ENCODE measurements around the gene BNIP3. TPM values are rescaled to one million over a fixed set of nuclear protein-coding genes. Genes with fewer than 3 reads are reported as not detected.
A peak's percentile ranks its signal among the peaks of the same experiment; 100 is the strongest.

Gene BNIP3, protein sequence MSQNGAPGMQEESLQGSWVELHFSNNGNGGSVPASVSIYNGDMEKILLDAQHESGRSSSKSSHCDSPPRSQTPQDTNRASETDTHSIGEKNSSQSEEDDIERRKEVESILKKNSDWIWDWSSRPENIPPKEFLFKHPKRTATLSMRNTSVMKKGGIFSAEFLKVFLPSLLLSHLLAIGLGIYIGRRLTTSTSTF
- total RNA-seq = 89.3 TPM

- peak; percentile 98 for DNase-seq
These were observed at the start of gene BNIP3 for GRCh38 chr10:131981429-131982184. BNIP3 (minus strand) TSS chr10:131981923; CDS start chr10:131981806, 117 bp downstream.

GRCh38 chr10:132030898-132031463 is 49.3 kb upstream of the BNIP3 start:
- DNase-seq = peak; percentile 25

- DNase-seq = no peak
These were observed 47.0 kb upstream of the BNIP3 start for GRCh38 chr10:132028706-132029105.

DNA sequence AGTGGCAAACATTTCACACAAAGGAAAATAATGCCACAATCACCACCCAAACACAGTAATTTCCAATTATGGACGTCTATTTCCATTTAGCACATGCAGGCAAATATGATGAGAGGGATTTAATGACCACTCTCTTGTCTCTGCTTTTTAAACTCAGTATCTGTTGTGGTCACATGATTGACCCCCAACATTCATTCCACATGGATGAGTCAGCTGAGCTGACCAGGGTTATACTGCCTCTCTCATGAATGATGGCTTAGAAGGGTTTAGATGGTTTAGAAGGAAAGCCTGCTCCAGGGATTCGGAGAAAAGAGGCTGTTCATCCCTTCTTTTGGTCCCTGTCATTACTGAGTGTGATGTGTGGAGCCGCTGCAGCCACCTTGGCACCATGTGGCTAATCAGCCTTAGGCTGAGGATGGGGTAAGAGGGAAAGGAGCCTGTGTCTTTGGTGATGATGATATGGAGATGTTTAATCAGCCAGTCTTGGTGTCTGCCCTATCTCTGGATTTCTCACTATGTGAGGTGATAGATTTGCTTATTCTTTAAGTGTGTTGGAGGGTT is 45.8 kb upstream of the BNIP3 start:
- no peak for DNase-seq

DNA sequence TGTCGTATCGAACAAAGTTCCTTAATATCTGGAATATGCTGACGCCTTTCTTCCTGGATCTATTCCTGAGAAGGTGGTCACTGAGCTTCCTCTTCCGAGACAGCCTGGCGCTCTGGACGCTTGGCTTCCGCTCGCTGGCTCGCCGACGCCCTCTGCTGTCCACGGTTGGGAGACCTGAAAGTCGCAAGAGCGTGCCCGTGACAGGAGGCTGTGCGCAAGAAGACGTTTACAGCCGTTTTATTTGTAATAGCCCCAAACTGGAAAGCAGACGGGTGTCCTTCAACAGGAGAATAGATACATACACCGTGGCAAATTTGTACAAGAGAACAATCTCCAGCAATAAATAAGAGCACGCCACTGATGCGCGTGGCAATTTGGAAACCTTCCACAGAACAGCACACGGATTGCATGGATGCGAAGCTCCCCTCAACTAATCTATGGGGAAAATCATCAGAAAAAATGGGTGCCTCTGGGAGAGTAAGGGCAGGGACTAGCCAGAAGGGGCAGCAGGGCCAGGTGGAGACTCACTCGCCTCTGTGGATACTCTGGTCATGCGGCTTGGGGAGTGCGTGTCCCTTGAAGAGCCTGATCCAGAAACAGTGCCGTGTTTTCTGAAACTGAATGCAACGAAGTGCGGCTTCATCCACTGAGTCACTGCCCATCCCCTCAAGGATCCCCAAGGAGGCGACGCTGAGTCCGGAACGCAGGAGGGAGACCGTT is 41.5 kb upstream of the BNIP3 start:
- peak; percentile 85 for DNase-seq

DNA sequence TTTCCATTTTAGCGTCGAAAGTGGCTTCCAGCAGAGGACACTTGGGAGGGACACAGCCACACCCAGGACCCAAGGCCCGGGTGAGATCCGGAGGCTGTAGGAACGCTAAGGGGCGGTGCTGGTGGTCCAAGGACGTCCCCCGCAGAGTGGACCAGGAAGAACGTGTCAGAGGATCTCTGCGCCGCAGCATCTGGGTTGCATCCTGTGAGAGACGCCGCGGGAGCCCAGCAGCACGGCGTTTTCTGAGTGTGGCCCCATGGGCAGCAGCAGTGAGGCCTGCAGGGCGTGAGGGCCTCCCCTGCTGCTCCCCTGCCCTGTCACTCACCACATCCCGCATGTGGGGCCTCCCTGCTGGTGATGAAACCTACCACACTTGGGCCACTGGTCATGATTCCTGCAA is 40.5 kb upstream of the BNIP3 start:
- DNase-seq = no peak

DNA sequence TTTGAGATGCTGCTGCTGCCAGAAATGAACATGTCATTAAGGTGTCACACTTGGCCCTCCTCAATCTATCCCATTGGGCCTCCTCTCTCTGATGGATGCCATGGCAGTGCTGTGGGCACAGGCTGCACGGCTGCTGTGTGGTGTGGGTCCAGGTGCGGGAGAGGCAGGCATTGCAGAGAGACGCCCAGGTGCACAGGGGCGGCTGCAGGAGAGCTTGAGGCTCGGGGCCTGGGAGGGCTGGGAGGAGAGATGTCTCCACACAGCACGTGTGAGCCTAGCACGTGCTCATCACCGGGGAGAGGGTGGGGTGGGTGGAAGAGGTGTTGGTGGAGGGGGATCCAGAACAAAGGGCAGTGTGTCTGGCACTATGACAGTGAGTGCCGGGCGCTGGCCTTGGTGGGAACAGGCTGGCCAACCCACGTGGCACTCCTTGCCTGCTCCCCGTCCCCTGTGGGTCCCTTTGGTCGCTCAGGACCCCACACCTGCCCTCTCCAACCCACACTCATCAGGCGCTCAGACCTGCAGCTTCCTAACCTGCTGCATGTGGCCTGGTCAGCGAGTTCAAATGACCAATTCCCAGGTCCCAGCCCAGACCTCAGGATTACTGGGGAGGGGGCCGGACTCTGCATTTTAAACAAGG is 39.9 kb upstream of the BNIP3 start:
- no peak for DNase-seq

DNA sequence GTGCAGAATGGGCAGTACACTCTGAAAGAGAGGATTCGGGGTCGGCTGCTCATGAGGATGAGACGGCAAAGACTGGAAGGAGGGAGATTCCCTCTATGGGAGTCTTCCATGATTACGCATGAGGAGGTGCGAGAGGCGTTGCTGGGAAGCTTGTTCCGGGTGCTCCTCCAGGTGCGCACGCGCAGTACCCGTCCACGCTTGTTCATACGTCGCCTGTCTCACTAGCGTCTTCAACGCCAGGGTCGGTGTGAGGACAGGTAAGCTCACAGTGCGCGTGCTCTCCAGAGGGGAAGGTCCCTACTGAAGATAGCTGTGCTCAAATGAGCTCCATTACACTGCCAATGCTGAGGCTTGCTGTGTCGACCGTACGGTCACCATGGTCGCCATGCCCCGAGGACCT is 39.3 kb upstream of the BNIP3 start:
- no peak for DNase-seq

DNA sequence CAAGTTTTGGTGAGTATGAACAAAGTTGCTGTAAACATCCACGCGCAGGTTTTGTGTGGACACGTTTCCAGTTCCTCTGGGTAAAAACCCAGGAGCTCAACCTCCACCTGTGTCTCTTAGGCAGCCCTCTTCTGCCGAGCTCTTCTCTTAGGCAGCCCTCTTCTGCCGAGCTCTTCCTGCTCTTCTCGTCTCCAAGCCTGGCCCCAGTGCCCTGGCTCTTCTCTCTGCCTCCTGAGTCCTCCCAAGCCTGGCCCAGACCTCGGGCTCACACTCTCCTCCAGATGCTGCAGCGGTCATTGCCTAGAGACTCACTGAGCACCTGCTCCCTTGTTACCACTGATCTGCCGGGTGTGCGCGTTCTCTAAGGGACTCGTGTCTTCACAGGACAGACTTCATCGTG is 38.7 kb upstream of the BNIP3 start:
- DNase-seq = no peak

DNA sequence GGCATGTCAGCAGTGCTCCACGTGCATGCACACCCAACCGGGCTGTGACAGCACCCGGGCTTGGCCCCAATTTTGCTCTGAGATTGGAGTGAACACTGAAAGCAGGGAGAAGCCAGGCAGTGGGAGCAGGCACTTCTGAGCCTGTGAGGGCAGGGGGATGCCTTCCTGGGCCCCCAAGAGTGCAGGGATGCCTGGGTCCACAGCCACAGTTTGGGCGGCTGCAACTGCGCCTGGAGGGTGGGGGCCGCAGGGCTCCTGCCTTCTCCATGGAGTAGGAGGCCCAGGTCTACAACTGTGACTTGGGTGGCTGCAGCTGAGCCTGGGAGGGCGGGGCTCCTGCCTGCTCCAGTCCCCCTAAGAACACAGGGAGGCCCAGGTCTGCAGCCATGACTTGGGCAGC is 37.6 kb upstream of the BNIP3 start:
- no peak for DNase-seq

DNA sequence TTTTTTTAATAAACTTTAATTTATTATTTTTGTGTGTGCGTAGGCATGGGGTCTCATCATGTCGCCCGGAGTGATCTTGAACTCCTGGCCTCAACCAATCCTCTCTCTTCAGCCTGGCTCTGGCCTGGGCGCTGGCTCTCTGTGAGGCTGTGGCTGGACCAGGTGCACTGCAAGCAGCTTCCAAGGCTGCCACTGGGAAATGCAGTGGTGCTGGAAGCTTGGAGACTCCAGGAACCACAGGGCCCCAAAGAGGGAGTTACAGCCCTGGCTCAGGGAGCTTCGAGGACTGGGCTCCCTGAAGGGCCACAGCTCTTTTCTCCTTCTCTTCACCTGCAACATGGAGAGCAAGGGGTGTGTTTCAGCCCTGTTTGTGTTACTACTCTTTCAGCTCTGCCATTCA is 36.7 kb upstream of the BNIP3 start:
- no peak for DNase-seq

- DNase-seq = no peak
These were observed 34.8 kb upstream of the BNIP3 start for GRCh38 chr10:132016514-132016913.

GRCh38 chr10:132011445-132011844 is 29.7 kb upstream of the BNIP3 start:
- no peak for DNase-seq

GRCh38 chr10:132011024-132011423 is 29.3 kb upstream of the BNIP3 start:
- DNase-seq = no peak

- DNase-seq = no peak
These were observed 28.8 kb upstream of the BNIP3 start for GRCh38 chr10:132010483-132010882.

DNA sequence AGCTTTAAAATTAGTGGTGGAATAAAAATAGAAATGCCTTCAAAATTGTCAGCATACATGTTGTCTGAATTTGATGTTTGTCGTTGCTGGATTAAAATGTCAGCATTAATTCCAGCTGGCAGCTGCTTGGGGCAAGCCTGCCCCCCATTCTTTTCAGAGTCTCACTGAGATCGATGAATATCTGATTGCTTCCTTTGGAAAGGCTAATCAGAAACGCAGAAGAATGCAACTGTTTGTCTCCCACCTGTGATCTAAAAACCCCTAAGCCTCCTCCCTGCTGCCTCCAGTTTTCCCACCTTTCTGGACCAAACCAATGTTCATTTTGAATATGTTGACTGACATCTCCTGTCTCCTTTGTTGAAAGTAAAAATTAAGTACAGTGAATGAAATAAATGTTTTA is 27.9 kb upstream of the BNIP3 start:
- DNase-seq = no peak

- no peak for DNase-seq
These were observed 26.0 kb upstream of the BNIP3 start for GRCh38 chr10:132007681-132008080.

DNA sequence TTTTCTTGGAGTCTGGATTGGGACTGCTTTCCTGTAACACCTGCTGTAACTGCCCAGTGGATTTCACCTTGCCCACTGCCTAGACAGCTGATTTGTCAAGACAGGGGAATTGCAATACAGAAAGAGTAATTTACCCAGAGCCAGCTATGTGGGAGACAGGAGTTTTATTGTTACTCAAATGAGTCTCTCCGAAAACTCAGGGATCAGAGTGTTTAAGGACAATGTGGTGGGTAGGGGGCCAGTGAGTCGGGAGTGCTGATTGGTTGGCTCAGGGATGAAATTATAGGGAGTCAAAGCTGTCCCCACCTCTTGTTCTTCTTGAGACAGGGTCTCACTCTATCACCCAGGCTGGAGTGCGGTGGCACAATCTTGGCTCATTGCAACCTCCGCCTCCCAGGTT is 25.2 kb upstream of the BNIP3 start:
- DNase-seq = no peak

DNA sequence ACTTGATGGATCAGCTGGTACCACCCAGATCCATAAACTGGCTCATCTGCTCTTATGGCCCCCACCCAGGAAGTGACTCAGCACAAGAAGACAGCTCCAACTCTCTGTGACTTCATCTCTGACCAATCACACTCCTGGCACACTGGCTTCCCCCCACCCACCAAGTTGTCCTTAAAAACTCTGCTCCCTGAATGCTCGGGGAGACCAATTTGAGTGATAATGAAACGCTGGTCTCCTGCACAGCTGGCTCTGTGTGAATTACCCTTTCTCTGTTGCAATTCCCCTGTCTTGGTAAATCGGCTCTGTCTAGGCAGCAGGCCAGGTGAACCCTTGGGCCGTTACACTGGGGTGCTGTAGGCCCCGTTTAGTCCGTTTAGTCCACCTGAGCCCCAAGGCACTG is 23.4 kb upstream of the BNIP3 start:
- DNase-seq = no peak

- DNase-seq = no peak
These were observed 22.3 kb upstream of the BNIP3 start for GRCh38 chr10:132004052-132004451.

- DNase-seq = no peak
These were observed 21.7 kb upstream of the BNIP3 start for GRCh38 chr10:132003282-132003924.

DNA sequence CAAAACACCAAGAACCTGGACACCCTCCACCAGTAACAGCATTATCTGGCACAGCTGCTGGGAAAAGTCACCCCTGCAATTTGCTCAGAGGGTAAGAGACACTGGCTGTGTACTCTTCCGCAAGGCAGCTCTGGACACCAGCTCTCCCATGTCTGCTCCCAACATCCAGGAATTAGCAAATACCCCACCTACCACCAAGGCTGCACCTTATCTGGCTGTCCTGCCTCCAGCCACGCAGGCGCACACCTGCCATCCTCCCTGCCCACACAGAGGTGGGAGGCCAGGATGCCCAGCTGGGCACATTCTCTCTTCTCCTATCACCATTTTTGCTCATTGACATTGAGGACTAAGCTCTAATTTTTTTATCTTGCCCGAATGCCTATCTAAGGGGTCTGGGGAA is 20.3 kb upstream of the BNIP3 start:
- DNase-seq = no peak

Measured in tongue (tissue), 2 donors.